Measurements from ENCODE around the gene QKI. TPM values are rescaled to one million over a fixed set of nuclear protein-coding genes. Genes with fewer than 3 reads are reported as not detected.

QKI gene
- total RNA-seq, 1 experiment from 2014 or later: 176 TPM

DNA sequence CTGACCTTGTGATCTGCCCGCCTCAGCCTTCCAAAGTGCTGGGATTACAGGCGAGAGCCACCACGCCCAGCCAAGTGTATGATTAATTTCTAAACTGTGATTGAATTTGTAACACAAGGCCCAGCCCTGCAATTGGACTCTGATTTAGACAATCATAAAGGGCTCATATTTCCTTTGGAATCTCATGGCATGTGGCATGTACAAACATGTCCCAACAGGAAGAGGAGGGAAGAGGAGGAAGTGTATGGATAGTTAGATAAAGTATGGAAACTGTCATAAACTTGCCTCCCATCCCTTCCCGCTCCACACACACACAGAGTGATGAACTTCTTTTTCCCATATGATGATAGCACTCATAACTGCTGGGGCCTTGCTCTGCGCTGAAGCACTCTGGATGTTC lies 27.2 kb upstream of the QKI start:
- TF ChIP-seq, protein P1, sequence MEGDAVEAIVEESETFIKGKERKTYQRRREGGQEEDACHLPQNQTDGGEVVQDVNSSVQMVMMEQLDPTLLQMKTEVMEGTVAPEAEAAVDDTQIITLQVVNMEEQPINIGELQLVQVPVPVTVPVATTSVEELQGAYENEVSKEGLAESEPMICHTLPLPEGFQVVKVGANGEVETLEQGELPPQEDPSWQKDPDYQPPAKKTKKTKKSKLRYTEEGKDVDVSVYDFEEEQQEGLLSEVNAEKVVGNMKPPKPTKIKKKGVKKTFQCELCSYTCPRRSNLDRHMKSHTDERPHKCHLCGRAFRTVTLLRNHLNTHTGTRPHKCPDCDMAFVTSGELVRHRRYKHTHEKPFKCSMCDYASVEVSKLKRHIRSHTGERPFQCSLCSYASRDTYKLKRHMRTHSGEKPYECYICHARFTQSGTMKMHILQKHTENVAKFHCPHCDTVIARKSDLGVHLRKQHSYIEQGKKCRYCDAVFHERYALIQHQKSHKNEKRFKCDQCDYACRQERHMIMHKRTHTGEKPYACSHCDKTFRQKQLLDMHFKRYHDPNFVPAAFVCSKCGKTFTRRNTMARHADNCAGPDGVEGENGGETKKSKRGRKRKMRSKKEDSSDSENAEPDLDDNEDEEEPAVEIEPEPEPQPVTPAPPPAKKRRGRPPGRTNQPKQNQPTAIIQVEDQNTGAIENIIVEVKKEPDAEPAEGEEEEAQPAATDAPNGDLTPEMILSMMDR (conservative IDR thresholded peaks at IDR 0.05): no peak
- H3K27ac ChIP-seq (ENCODE audit: insufficient read length, low read depth, low read length): no peak overlapping the region
- no peak for DNase-seq
- no peaks in the 10 kb centered on the region for H3K27me3 Mint-ChIP-seq (ENCODE audit: low read depth)
- no peak overlapping the region for H3K4me2 ChIP-seq (ENCODE audit: insufficient read depth, insufficient read length, low read length)
- no peak overlapping the region for H2BK120ac ChIP-seq (ENCODE audit: low read depth, low read length, poor library complexity, severe bottlenecking)
- no CpG with 5 or more reads among the region's 5 CpGs for WGBS (ENCODE audit: extremely low coverage, insufficient read length, low lambda C conversion rate)
- no peak overlapping the region for H3K18ac ChIP-seq (ENCODE audit: insufficient read length, low read depth, low read length)
- no peak overlapping the region for H3T11ph ChIP-seq (ENCODE audit: low read length)
- H2BK12ac ChIP-seq (ENCODE audit: insufficient read length, low read depth, low read length): no peak overlapping the region
- no peak overlapping the region for H4K91ac ChIP-seq (ENCODE audit: insufficient read length, low read depth, low read length)
- no peak overlapping the region for H3K27ac Mint-ChIP-seq
- no peak overlapping the region for H3K9ac ChIP-seq (ENCODE audit: extremely low read depth, insufficient read length, low read length)
- no peak overlapping the region for H2BK20ac ChIP-seq (ENCODE audit: low read depth, low read length, poor library complexity, severe bottlenecking)
- peaks cover 15% of the 10 kb centered on the region in 2 experiments for H3K4me1 Mint-ChIP-seq
- no peaks in the 10 kb centered on the region for H4K20me1 ChIP-seq (ENCODE audit: control insufficient read depth, insufficient read depth, insufficient read length)
- H3K4me3 Mint-ChIP-seq: no peak overlapping the region
- peaks cover 0 to 6% (median 0%) of the 10 kb centered on the region in 3 experiments; a peak in 1 of 7 replicates for H3K36me3 Mint-ChIP-seq (ENCODE audit: insufficient read depth in 1 of 3, low read depth in 3 of 3)
- H3K23me2 ChIP-seq (ENCODE audit: insufficient read length, low read depth, low read length, poor library complexity, severe bottlenecking): no peaks in the 10 kb centered on the region
- no peak overlapping the region for H4K8ac ChIP-seq (replicated peaks; ENCODE audit: insufficient read length, low read depth, low read length)
- H2AK5ac ChIP-seq (ENCODE audit: insufficient read length, low read length): no peak overlapping the region
- no peak overlapping the region for H2AFZ ChIP-seq (ENCODE audit: low read length)
- no peak overlapping the region for H2BK5ac ChIP-seq (ENCODE audit: insufficient read length, low read length)
- no peaks in the 10 kb centered on the region for H3K79me1 ChIP-seq (ENCODE audit: insufficient read depth, low read depth, low read length, poor library complexity, severe bottlenecking)
- H2BK15ac ChIP-seq (ENCODE audit: low read depth, low read length): no peak overlapping the region
- no peaks in the 10 kb centered on the region for H3K9me3 ChIP-seq (ENCODE audit: control insufficient read depth, low read depth, low read length)
- peaks cover 0 to 4% of the 10 kb centered on the region in 2 experiments; a peak in 1 of 5 replicates for H3K9me3 Mint-ChIP-seq
- no peak overlapping the region for H3K56ac ChIP-seq (ENCODE audit: insufficient read length, low read depth, low read length)
- no peaks in the 10 kb centered on the region for H3K79me2 ChIP-seq (ENCODE audit: insufficient read depth, low read length)
- no peak overlapping the region for H3K4ac ChIP-seq (ENCODE audit: low read depth, low read length)
- H3K23ac ChIP-seq (ENCODE audit: insufficient read length, low read depth, low read length): no peak overlapping the region
- H3K4me1 ChIP-seq (ENCODE audit: insufficient read depth, low read length): no peaks in the 10 kb centered on the region
- H4K5ac ChIP-seq (ENCODE audit: insufficient read length, low read depth, low read length): no peak overlapping the region
- no peaks in the 10 kb centered on the region for H3K27me3 ChIP-seq (ENCODE audit: insufficient read depth, low read length)
- no peak overlapping the region for H3K14ac ChIP-seq (ENCODE audit: insufficient read depth, low read length)
